K562 (cell line): ENCODE measurements around the gene FBXW7. TPM values are rescaled to one million over a fixed set of nuclear protein-coding genes. Genes with fewer than 3 reads are reported as not detected.

Experiments used
- ATAC-seq: fragments of 200-7000 bp; cut with Tn5 transposase; 3 replicates; pipeline ENCODE4 v1.9.1; 2020; ENCODE audit warnings: moderate library complexity
- BruUV-seq: library from RNA; stranded (reverse); fragments of 400-500 nt; replicated peaks from 2 replicates; lab custom pipeline; 2021; lab: Mats Ljungman, UMichigan
- CTCF ChIA-PET: fragments of 300-600 bp; formaldehyde crosslinking; extraction: SDS; loops from one replicate; lab custom pipeline; 2021; ENCODE audit warnings: low intra/inter-chr PET ratio; lab: Yijun Ruan, JAX
- POLR2A ChIA-PET: fragments of 300-600, 350-650 bp; sonication (Branson Sonifier 250); formaldehyde crosslinking; extraction: SDS; loops from one replicate; lab custom pipeline; 2021; ENCODE audit warnings: antibody characterized with exemption, inconsistent platforms; lab: Yijun Ruan, JAX
- DNase-seq, 4 experiments: peaks; one replicate each; pipeline versions ENCODE4 v3.0.0 to v3.0.0-alpha.2; 2011 to 2018; ENCODE audit warnings: low spot score in 3 of 4, mixed read lengths in 3 of 4; ENCODE audit errors: extremely low read depth in 1 of 4
- FAIRE-seq: peaks from 2 replicates; lab custom pipeline; 2011; peaks lifted over from hg19 to GRCh38; lab: Jason Lieb, UNC
- H2AFZ ChIP-seq: 2 replicates; pipeline ENCODE4 v1.6.0; 2011; ENCODE audit warnings: low read depth, low read length, control low read depth, inconsistent platforms
- H3K27ac ChIP-seq: fragments of 200-600 bp; 3 replicates; pipeline ENCODE4 v1.8.0; 2011; ENCODE audit warnings: low read depth, mild to moderate bottlenecking, control low read depth, inconsistent platforms, low read length, moderate library complexity, mixed read lengths; ENCODE audit errors: extremely low read depth
- H3K27me3 ChIP-seq, 2 experiments: fragments of 300-600 bp in 1 of 2; 2 replicates in 1 of 2; 3 replicates in 1 of 2; pipeline versions ENCODE4 v1.6.0 to v1.8.0; 2011; ENCODE audit warnings: inconsistent platforms in 2 of 2, low read length in 2 of 2, mild to moderate bottlenecking in 1 of 2, mixed read lengths in 1 of 2, moderate library complexity in 1 of 2; ENCODE audit not compliant: control insufficient read depth in 2 of 2, insufficient read depth in 2 of 2
- H3K36me3 ChIP-seq: fragments of 300-600 bp; 3 replicates; pipeline ENCODE4 v1.8.0; 2011; ENCODE audit warnings: mild to moderate bottlenecking, low read length, inconsistent platforms; ENCODE audit not compliant: control insufficient read depth, insufficient read depth
- H3K4me1 ChIP-seq, 2 experiments: fragments of 200-600 bp in 1 of 2; replicated peaks in 1 of 2; 2 replicates in 1 of 2; 3 replicates in 1 of 2; pipeline versions ENCODE4 v1.5.1 to v1.8.0; 2011; ENCODE audit warnings: inconsistent platforms in 2 of 2, low read length in 2 of 2, mild to moderate bottlenecking in 1 of 2, mixed read lengths in 1 of 2, moderate library complexity in 1 of 2; ENCODE audit not compliant: control insufficient read depth in 2 of 2, insufficient read depth in 2 of 2
- H3K4me2 ChIP-seq: 2 replicates; pipeline ENCODE4 v1.6.1; 2011; ENCODE audit warnings: low read length, control low read depth, inconsistent platforms, mixed read lengths; ENCODE audit not compliant: insufficient read depth
- H3K4me3 ChIP-seq: fragments of 200-600 bp; sonication (generic), shearing (Covaris generic); 2 replicates; pipeline ENCODE4 v1.5.1; 2016; ENCODE audit warnings: control low read depth, inconsistent platforms
- H3K79me2 ChIP-seq: fragments of 200-600 bp; 3 replicates; pipeline ENCODE4 v1.8.0; 2011; ENCODE audit warnings: low read length, inconsistent platforms; ENCODE audit not compliant: control insufficient read depth, insufficient read depth
- H3K9ac ChIP-seq, 2 experiments: 2 replicates each; pipeline versions ENCODE4 v1.6.0 to v1.6.1; 2011; ENCODE audit warnings: low read depth in 2 of 2, low read length in 2 of 2, control low read depth in 1 of 2, inconsistent platforms in 1 of 2, mild to moderate bottlenecking in 1 of 2, mixed read lengths in 1 of 2; ENCODE audit not compliant: insufficient read depth in 1 of 2
- H3K9me1 ChIP-seq: one replicate; pipeline ENCODE4 v1.6.0; 2011; ENCODE audit warnings: inconsistent platforms, mild to moderate bottlenecking, low read length, moderate library complexity; ENCODE audit not compliant: control insufficient read depth, insufficient read depth
- H3K9me3 ChIP-seq: replicated peaks from 2 replicates; pipeline ENCODE4 v1.5.1; 2011; ENCODE audit warnings: low read depth, low read length, inconsistent platforms; ENCODE audit not compliant: control insufficient read depth, insufficient read depth
- H4K20me1 ChIP-seq: replicated peaks from 2 replicates; pipeline ENCODE4 v1.6.1; 2011; ENCODE audit warnings: low read length, inconsistent platforms, mixed read lengths; ENCODE audit not compliant: control insufficient read depth, insufficient read depth
- DLX4 ChIP-seq: fragments of 250-450 bp; sonication (Bioruptor Pico); IDR thresholded peaks from 2 replicates; pipeline ENCODE4 v1.6.1; 2021; ENCODE audit warnings: mild to moderate bottlenecking
- PHTF2 ChIP-seq: fragments of 250-450 bp; sonication (Bioruptor Pico); IDR thresholded peaks from 2 replicates; pipeline ENCODE4 v1.5.0; 2021; ENCODE audit warnings: mild to moderate bottlenecking
- REST ChIP-seq, 2 experiments: fragments of 450-650 bp; formaldehyde crosslinking in 1 of 2; IDR thresholded peaks; 2 replicates each; pipeline versions ENCODE4 v1.4.0 to v1.6.1; 2014 to 2020; ENCODE audit warnings: mild to moderate bottlenecking in 2 of 2, borderline replicate concordance in 1 of 2, low read depth in 1 of 2
- ZNF263 ChIP-seq: sonication (generic); formaldehyde crosslinking; IDR thresholded peaks from 2 replicates; pipeline ENCODE4 v1.8.0; 2022; ENCODE audit warnings: mild to moderate bottlenecking, missing genetic modification reagents, borderline replicate concordance
- ZNF551 ChIP-seq: fragments of 250-450 bp; sonication (Bioruptor Pico); IDR thresholded peaks from 2 replicates; pipeline ENCODE4 v1.5.0; 2021; ENCODE audit warnings: mild to moderate bottlenecking, moderate library complexity
- ZZZ3 ChIP-seq: fragments of 450-650 bp; IDR thresholded peaks from 2 replicates; pipeline ENCODE4 v1.6.1; 2016; ENCODE audit warnings: antibody characterized with exemption, mild to moderate bottlenecking, moderate library complexity
- WGBS: fragments of 100-300 bp; shearing (Covaris generic); methylation state at CpG from one replicate; pipeline ENCODE4 v1.1.6; 2016; ENCODE audit warnings: low coverage, mixed read lengths; ENCODE audit not compliant: insufficient coverage; ENCODE audit errors: missing lambda C conversion rate; 5-methylcytosine and 5-hydroxymethylcytosine counted together
- in situ Hi-C: fragments of 300-500 bp; cut with MboI; formaldehyde crosslinking; loops from 4 replicates; pipeline ENCODE4 v1.15.0; 2018; ENCODE audit warnings: inconsistent platforms, mixed read lengths
- intact Hi-C: fragments of 100-400 bp; cut with micrococcal nuclease; formaldehyde crosslinking; loops from 2 replicates; pipeline ENCODE4 v1.14.2; 2022
- polyA plus RNA-seq, 8 experiments: library from polyadenylated mRNA; depleted of rRNA in 4 of 8; stranded (reverse) in 5 of 8; unstranded in 3 of 8; fragments of >200 nt; fragmentation: Nextera tagmentation in 2 of 8; fragmentation: Illumina TruSeq in 1 of 8; extraction: Ambion mirVana in 2 of 8; extraction: Trizol in 1 of 8; gene quantifications; 2 replicates each; pipeline versions ENCODE4 v1.2.1 to v1.2.3, GENCODE V29; 2011 to 2014; ENCODE audit warnings: inconsistent platforms in 1 of 8, missing spikeins in 1 of 8
- total RNA-seq, 7 experiments: library from RNA; depleted of rRNA in 6 of 7; stranded (reverse); fragments of >200 nt in 6 of 7; fragmentation: Illumina TruSeq in 2 of 7; extraction: Trizol in 2 of 7; gene quantifications; 2 replicates each; pipeline versions ENCODE4 v1.2.1 to v1.2.3, GENCODE V29; 2011 to 2021; ENCODE audit warnings: low replicate concordance in 1 of 7

FBXW7 gene
- total and polyA plus RNA-seq, 9 of the 15 experiments (the other 6 are each of a cell fraction or from before 2014, with no cell fraction given): 6.8 to 44.2 (median 16.4) TPM

GRCh38 chr4:152563209-152563608, 27.3 kb upstream of the FBXW7 start (continued):
- TF ChIP-seq ZNF263 (CRISPR knock-in tag): no peak
- no peak for TF ChIP-seq ZNF551 (CRISPR knock-in tag)
- no peak for TF ChIP-seq ZZZ3
- TF ChIP-seq DLX4 (CRISPR knock-in tag): no peak

GRCh38 chr4:152559641-152560040, 23.7 kb upstream of the FBXW7 start:
- Histone ChIP-seq H3K79me2 (no peaks in the 10 kb centered on the region), H3K9me3 (no peaks in the 10 kb centered on the region), H4K20me1 (no peaks in the 10 kb centered on the region), H3K9ac (no peak overlapping the region), H3K4me1 (no peaks in the 10 kb centered on the region), H3K9me1 (no peaks in the 10 kb centered on the region), H3K4me3 (no peak overlapping the region), H3K27ac (no peak overlapping the region), H3K36me3 (no peaks in the 10 kb centered on the region), H3K4me2 (no peak overlapping the region), H2AFZ (no peak overlapping the region), H3K27me3 (peaks cover 0 to 3% of the 10 kb centered on the region in 2 experiments; a peak in 2 of 5 replicates)
- no peak for ATAC-seq
- intact Hi-C loops (no loop called here), in situ Hi-C loops (no loop called here)
- ChIA-PET CTCF (no interaction called here), POLR2A (no interaction called here)
- DNase-seq: no peak
- no peak for TF ChIP-seq PHTF2 (CRISPR knock-in tag)
- TF ChIP-seq REST (IDR thresholded peaks at IDR 0.05; ENCODE audit: borderline replicate concordance): peak; percentile 68
- no peak for TF ChIP-seq REST (CRISPR knock-in tag; IDR thresholded peaks at IDR 0.05; ENCODE audit: low read depth)
- WGBS: 9% methylated on average over 3 of the region's 3 CpGs
- no TSS peak for BruUV-seq
- no peak for FAIRE-seq
